Ramos (cell line): ENCODE data around the gene PSD2.

Experiments used
- in situ Hi-C: fragments of 300-500 bp; cut with MboI; formaldehyde crosslinking; loops from one replicate; pipeline ENCODE4 v1.14.3; 2022; ENCODE audit warnings: low sequenced_read_pairs; ENCODE audit not compliant: unreplicated experiment

Gene PSD2

DNA sequence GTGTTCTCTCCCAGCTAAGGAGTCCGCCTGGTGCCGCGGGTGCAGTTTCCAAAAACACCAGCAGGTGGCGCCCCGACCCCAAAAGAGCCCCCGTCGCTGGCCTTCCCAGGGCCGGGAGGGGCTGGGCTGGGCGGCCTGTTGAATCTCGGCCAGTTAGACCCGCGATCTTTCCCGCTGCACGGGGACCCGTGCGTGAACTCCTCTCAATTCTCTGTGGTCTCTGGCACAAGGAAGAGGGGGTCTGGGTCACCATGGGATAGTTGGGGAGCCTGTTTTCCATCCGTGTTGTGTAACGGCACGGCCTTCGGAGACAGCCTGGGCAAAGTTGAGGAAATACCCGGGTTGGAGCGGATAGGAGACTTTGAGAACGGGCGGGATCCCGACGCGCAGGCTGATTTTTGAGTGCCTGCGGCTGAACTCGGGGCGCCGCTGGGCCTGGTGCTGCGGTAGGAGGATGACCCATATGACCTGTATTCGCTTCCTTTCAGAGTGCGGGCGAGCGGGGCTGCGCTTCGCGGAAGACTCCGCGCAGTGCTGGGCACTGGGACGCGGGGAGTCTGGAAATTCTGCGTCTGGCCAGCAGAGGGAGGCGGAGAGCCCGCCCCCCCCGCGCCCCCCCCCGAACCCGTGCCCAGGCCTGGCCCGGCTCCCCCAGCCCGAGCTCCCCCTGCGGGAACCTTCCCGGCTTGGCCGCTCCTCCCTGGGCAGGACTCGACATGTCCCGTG, 7.9 kb upstream of the PSD2 start:
- in situ Hi-C loops, result loop anchor here (10.0 kb wide), 1 partner anchor 367 kb away; no protein-coding TSS in a partner anchor

GRCh38 chr5:139788294-139788910, 7.2 kb upstream of the PSD2 start:
- in situ Hi-C loops, result loop anchor here (10.0 kb wide), 1 partner anchor 366 kb away; no protein-coding TSS in a partner anchor

GRCh38 chr5:139789116-139789844, 6.3 kb upstream of the PSD2 start:
- in situ Hi-C loops, result loop anchor here (10.0 kb wide), 1 partner anchor 366 kb away; no protein-coding TSS in a partner anchor

GRCh38 chr5:139789845-139790189, 5.8 kb upstream of the PSD2 start:
- in situ Hi-C loops, result loop anchor here (5.0 to 10.0 kb wide), 2 partner anchors 177 to 365 kb away; no protein-coding TSS in a partner anchor

- in situ Hi-C loops, result loop anchor here (5.0 kb wide), 1 partner anchor 175 kb away; no protein-coding TSS in a partner anchor
Observed at GRCh38 chr5:139792218-139792617, 3.4 kb upstream of the PSD2 start.

GRCh38 chr5:139792655-139793054, 3.0 kb upstream of the PSD2 start:
- in situ Hi-C loops, result loop anchor here (5.0 kb wide), 1 partner anchor 175 kb away; no protein-coding TSS in a partner anchor

GRCh38 chr5:139794067-139794846, 1.4 kb upstream of the PSD2 start:
- in situ Hi-C loops, result loop anchor here (5.0 kb wide), 1 partner anchor 173 kb away; no protein-coding TSS in a partner anchor

DNA sequence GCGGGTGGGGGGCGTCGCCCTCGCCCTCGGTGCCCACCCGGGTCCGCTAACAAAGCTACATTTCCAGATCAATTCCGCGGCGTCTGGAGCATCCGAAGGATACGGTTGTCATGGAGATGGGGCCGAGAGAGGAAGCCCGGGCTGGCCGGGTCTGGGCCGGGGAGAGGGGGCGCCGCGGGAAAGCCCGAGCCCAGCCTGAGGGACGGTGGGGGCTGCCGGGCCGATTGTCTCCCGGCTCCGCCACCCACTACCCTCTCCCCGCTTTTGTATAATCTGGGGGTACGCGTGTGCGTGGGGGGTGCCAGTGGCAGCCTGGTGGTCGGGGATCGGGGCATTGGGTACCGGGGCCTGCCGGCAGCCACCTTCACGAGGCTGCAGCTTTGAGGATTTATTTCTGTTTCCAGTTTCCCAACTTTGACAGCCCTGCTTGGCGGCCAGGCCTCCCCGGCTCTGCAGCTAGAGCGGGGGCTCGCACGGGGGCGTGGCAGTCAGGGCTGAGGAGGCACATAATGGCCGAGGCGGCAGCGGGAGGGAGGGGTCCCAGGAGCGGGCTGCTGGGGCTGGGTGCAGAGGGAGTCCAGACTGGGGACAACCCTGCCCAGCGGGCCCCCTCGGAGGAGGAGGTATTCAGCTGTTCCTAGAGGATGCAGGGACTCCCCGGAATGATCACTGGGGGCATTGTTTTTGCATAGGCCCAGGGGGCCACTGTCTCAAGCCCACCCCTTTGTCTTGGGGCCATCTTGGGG, 626 bp downstream of the PSD2 start:
- in situ Hi-C loops, result no loop called here

DNA sequence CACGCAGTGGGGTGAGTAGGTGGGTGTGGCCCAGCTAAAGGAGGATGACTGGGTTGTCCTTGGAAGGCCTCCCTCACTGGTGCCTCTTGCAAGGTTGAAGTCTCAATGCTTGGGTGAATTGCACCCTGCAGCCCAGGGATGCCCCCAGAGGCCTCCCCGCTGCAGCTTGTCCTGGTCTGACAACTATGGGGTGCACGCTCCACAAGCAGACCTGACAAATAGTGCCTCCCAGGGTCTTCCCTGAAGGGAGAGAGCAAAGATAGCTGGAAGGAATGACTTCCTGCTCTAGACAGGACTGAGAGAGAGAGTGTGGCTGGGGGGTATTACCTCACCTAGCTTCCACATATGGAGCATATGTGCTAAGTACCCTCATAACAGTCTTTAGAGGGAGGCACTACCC, 1.7 kb downstream of the PSD2 start:
- in situ Hi-C loops, result no loop called here

DNA sequence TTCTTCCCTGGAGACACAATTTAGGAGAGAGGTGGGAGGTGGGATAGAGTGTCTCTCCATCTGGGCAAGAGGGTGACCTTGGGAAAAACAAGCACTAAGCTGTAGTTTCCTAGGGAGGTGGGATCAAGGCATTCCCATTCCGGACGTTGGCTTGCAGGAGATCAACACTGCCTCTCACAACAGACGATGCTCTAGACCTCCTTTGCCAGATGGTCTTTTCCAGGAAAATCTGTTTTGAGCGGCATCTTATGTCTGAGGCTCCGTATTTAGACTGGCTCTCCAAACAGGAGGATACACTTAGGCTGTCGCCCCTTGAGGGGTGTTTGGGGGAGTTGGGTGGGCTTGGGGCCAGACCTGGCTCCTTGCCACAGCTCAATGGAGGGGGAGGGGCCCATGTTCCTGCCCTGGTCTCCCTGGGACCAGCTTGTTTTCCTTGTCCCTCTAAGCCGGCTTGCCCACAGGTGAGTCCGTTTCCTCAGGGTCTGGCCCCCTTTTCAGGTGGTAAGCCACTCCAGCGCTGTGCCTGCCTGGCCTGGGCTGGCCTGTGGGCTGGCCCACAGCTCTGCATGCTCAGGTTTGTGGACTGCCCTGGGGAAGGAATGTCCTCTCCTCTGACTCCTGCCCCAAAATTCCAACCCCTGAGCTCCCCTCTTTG, 2.4 kb downstream of the PSD2 start:
- in situ Hi-C loops, result no loop called here

DNA sequence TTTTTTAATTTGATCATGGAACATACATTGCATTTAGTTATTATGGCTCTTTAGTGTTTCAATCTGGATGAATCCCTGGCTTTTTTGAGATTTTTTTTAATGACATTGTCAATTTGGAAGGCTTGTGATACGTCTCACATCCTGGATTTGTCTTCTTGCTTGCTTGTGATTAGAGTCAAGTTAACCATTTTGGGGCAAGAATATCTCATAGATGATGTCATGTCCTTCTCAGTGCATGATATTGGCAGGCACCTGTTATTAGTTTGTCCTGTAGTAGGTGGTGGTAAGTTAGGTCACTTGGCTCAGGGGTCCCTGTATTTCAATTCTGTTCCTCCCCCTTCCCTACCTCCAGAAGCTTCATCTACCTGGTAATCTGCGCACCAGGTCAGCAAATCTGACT, 3.3 kb downstream of the PSD2 start:
- in situ Hi-C loops, result no loop called here

- in situ Hi-C loops, result no loop called here
Observed at GRCh38 chr5:139799359-139799758, 3.8 kb downstream of the PSD2 start.

DNA sequence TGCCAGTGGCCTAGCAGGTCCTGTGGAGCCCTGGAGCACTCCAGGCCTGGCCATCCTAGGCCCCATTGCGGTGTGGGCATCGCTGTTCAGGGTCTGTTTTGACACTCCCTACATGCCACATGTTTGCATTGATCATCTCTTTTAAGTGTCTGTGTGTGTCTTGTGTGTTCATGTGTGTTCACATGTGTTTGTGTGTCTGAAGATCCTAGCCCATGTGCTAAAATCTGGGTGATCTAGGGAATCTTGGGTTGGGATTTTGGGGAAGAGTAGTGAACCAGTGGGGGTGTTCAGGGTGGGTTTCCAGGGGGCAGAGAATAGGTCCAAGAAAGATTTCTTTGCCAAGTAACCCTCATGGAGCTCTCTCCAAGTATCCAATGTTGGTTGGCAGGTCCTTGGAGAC, 8.4 kb downstream of the PSD2 start:
- in situ Hi-C loops, result no loop called here

DNA sequence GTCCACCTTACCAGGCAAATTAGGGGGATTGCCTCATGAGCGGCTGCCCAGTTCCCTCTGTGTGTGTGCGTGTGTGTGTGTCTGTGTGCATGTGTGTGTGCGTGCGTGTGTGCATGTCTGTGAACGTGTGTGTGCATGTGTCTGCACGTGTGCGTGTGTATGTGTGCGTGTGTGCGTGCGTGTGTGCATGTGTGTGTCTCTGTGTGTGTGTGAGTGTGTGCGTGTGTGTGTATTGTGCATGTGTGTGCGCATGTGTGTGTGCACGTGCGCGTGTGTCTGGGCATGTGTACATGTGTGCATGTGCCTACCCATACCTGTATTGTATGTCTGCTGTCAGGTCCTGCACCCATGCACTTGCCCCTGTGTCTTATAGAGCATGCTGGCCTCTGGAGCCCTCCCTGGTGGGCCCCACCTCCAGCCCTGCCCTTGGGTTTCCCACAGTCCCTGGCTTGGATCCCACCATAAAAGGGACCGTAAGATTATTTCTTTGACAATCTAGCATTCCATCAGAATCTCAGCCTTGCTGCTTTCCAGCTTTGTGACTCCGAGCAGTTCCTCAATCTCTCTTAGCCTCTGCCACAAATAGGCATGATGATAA, 9.3 kb downstream of the PSD2 start:
- in situ Hi-C loops, result no loop called here

GRCh38 chr5:139805545-139805944, 9.9 kb downstream of the PSD2 start:
- in situ Hi-C loops, result no loop called here

GRCh38 chr5:139806111-139806510, 10.5 kb downstream of the PSD2 start:
- in situ Hi-C loops, result no loop called here

DNA sequence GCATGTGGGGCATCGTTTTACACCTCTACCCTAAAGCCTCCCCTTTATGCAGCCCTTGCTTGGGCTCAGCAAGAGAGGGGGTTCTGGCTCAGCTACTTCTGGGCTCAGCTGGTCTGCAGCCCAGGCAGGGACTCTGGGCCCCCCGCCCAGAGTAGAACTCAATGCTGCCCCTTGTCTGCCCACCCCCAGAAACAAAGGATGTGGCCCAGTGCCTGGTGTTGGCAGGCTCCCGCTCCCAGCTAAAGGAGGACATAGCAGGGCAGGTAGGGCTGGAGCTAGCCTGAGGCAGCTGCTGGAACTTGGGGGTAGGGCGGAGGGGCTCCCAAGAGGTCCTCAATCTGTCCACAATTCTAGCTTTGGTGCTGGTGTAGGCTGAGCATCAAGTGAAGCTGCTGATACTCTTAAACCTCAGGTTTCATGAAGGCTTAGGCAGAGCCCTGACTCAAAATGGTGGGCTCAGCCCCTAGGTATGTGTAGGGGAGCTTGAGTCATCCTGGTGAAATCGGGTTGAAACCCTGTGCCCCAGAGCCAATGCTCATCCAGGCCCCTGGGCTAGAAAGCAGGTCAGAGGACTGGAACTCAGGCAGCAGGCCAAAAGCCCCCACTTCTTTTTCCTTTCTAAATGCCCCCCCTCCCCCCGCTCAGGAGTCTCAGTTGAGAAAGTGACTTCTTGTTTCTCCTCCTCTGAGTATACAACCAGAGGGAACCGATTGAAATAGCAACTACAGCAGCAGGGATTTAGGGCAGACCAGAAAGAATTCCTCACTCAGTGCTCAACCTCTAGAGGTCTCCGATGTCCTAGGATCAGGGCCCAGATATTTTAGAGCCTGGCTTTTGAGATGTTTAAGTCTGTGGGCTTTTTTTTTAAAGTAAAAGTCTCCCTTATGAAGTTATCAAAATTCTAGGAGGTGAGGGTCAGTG, 11.4 kb downstream of the PSD2 start:
- in situ Hi-C loops, result no loop called here

- in situ Hi-C loops, result no loop called here
Observed at GRCh38 chr5:139807647-139808030, 12.0 kb downstream of the PSD2 start.
